Left forelimb (tissue), 1 donor: Measurements from ENCODE around the gene TRIM24.
"Not testable (repeated sequence)": the region's sequence is repeated elsewhere in the genome, so short reads cannot be mapped to it uniquely, and the experiment has no call there.

Experiments used
- DNase-seq: peaks from one replicate; pipeline ENCODE4 v3.0.0-alpha.2; 2018; ENCODE audit warnings: low spot score

The TRIM24 gene

DNA sequence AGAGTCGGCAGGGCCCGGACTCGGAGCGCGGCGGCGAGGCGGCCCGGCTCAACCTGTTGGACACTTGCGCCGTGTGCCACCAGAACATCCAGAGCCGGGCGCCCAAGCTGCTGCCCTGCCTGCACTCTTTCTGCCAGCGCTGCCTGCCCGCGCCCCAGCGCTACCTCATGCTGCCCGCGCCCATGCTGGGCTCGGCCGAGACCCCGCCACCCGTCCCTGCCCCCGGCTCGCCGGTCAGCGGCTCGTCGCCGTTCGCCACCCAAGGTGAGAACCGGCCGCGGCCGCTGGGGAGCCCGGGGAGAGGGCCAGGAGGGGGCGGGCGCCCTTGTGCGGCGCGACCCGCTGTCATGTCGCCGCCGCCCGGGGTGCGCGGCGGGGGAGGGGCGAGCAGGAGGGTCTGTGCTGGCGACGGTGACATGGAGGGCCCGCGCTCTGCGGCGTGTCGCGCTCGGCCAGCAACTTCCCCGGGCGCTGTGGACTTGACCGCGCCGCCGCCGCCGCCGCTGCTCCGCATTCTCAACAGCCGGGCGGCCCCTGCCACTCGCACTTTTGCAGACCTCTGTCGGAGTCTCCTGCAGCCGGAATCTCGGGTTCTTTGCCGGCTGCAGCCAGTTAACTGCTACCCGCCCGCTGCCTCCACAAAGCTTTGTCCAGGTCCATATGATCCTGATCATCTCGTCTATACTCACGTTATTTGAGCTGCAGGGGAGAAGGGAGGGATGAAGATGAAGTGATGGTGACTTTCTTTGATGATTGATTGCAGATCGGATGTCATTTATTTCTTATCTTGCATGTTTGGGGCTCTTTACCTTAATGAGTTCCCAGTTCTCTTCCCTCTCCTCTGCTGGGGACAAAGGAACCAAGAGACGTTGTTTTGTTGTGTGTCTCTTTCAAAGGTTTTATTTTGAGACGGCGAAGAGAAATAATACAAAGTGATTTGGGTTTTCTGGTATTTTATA lies 869 bp downstream of the TRIM24 start:
- peak; percentile 78 for DNase-seq

DNA sequence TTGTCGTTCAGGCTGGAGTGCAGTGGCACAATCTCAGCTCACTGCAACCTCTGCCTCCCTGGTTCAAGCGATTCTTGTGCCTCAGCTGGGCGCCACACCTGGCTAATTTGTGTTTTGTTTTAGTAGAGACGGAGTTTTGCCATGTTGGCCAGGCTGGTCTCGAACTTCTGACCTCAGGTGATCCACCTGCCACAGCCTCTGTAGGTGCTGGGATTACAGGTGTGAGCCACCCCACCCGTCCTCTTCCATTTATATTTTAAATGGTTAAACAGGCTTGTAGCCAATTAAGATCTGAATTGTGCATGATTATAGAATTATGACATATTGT lies 3.2 kb downstream of the TRIM24 start:
- DNase-seq, result not testable (repeated sequence)

DNA sequence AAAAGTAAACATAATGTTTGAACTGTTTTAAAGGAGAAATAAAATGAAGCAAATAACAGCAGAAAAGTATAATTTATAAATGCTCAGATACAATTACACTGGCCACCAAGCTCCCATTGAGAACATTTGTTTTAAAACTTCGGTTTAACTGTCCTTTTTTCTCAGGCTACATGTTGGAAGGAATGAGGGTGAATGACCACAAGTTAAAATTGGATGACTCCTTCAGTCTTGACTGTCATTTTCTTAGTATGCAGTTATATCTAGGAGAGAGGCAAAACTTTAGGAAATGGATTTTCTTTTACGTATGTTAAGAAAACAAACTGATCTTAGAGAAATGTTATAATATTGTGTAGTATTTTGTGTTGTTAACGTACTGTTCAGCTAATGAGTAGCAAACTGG lies 5.0 kb downstream of the TRIM24 start:
- DNase-seq, result no peak

DNA sequence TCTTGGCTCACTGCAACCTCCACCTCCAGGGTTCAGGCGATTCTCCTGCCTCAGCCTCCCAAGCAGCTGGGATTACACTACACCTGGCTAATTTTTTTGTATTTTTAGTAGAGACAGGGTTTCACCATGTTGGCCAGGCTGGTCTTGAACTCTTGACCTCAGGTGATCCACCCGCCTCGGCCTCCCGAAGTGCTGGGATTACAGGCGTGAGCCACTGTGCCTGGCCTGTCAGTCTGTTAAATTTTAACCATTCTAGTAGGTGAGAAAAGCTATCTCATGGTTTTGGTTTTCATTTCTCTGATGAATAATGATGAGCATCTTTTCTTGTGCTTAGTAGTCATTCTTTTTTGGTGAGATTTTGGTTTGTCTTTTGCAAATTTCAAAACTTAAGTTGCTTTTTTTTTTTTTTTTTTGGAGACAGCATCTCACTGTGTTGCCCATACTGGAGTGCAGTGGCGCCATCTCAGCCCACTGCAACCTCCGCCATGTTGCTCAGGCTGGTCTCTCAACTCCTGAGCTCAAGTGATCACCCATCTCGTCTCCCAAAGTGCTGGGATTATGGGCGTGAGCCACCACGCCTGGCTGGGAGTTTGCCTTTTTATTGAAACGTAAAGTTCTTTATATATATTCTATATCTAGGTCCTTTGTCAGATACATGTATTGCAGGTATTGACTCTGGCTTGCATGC lies 6.2 kb downstream of the TRIM24 start:
- DNase-seq, result not testable (repeated sequence)

DNA sequence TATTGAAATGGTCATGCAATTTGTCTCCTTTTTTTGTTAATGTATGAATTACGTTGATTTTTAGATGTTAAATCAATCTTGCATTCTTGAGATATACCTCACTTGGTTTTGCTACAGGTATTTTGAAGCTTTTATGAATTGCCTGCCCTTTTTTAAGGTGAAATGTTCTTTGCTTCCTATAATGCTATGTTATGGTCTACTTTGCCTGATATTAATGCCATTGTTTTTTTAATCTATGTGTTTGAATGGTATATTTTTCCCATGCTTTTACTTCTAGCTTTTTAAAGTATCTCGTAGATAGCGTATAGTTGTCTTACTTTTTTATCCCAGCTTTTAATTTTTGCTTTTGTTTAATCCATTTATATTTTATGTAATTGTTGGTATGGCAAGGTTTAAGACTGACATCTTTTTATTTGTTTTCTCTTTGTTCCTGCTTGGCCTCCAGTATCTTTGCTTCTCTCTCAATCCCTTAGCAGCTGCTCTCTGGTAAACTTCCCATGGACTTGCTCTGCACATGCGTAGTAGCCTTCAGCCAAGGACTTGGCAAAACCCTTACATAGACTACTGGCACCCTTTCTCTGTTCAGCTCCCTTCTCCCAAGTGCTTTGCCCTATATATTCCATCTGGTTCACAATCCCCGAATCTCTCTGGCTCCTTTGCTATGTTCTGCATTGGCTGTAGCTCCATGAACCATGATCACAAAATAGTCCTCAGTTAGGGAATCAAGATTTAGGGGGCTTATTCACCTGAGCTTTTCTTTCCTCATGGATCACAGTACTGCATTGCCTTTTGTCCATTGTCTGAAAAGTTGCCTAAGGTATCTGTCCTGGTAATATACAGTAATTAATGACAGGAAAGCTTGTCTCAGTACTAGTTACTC lies 8.4 kb downstream of the TRIM24 start:
- DNase-seq, result no peak

DNA sequence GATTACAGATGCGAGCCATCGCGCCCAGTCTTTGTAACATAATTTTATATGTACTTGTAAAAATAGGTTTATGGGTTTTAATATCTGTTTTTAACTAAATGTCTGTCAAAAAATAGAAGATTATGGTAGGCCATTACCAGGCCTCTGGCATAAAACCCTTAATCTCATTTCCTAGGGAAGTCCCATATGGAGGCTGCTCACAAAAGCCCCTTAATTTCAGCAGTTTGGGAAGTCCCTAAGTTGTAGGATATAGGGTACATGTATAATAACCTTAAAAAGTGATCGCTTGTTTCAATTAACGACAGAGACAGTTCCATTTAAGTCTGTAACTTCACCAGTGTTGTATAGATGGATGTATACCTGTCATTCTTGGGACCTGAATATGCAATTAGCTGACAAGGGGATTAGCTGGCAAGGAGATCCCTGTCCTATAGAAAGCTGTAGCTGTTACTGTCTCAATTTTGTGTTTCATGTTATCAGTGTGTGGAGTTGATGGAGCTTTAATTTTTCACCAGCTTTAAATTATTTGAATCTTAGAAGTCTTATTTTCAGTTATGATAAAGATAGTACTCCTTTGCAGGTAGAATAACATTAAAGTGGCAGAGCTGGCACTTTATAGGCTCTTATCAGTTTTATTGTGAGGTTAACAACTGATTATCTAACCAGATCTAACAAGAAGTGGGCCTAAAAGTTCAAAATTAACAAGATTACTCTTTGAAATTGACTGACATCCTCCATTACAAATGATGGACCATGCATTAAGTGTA lies 10.5 kb downstream of the TRIM24 start:
- DNase-seq, result no peak

DNA sequence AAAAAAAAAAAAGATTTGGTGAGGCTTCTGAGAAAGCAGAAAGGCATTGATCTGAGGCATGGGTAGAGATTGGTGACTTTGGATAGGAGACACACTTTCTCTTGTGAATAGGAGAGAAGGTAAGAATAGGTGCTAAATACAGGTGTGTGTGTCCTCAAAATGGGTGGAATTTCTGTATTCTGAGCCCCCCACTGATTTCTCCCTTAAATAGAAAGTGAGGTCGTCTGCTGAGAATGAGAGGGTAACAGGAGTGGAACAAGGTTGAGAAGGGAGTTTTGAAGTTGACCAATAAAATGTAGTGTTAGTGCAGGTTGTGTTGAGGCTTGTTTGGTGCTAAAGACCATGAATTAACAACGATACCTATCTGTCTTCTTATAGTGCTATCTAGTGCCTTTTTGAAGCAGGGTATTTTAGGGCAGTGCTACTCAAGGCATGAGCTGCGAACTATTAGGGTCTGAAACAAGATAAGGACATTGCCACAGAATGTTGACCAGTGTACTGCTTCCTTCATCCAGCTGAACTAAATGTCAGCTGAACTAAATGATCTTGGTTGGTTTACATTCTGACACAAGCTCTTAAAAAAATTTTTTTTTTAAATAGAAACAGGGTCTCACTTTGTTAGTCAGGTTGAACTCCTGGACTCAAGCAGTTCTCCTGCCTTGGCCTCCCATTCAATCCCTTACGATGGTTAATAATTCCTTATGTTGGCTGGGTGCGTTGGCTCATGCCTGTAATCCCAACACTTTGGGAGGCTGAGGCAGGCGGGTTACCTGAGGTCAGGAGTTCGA lies 12.4 kb downstream of the TRIM24 start:
- DNase-seq, result no peak

DNA sequence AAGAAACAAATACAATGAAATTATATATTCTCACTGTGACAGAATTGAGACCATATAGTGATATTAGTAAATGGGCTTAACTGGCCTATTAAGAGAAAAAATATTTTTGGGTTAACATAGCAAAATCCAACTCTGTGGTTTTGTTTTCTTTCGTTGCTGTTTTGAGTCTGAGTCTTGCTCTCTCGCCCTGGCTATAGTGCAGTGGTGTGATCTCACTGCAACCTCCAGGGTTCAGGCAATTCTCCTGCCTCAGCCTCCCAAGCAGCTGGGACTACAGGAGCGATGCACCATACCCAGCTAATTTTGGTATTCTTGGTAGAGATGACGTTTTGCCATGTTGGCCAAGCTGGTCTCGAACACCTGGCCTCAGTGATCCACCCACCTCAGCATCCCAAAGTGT lies 15.3 kb downstream of the TRIM24 start:
- no peak for DNase-seq

DNA sequence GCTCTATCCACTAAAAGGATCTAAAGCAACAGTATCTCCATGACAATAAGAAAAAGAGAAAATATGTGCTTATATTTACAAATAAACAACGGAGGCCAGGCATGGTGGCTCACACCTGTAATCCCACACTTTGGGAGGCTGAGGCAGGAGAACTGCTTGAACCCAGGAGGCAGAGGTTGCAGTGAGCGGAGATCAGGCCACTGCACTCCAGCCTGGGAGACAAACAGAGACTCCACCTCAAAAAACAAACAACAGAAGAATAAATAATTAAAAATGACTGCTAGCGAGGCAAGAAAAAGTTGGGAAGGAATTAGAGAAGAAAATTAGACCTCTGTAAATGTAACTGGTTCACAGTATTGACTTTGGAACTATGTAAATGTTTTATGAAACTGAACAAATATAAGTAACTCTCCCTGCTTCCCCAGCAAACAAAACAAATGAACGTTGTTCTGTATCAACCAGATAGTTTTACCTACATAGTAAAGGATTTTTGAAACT lies 17.1 kb downstream of the TRIM24 start:
- no peak for DNase-seq

DNA sequence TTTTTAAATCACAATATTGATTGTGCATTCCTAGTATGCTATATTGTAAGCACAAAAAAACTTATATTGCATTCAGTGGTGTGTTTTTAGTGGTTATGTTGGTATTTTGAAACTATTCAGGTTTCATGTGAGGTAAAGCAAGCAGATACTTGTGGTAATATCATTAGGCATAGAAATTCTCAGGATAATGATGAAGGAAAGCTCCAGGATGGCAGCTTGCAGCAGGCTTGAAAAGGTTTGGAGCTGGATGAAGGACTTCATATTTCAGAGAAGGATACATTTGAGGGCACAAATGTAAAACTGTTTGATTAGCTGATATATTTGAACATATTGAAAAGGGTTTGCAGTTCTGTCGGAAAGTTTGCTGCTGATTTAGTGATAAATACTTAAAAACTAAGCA lies 17.5 kb downstream of the TRIM24 start:
- no peak for DNase-seq

DNA sequence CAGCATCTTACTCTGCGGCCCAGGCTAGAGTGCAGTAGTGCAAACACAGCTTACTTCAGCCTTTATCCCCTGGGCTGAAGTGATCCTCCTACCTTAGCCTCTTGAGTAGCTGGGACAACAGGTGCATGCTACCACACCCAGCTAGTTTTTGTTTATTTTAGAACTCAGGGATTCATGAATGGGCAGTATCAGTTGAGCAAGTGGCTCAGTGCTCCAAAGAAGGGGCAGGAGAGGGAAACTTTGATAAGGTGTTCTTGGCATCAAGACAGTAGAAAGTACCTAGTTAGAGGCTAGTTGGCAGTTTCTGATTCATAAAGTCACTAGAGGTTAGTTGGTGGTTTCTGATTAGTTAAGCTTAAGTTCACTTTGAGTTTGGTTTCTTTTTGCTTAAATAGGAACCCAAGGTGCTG lies 18.4 kb downstream of the TRIM24 start:
- DNase-seq, result no peak

DNA sequence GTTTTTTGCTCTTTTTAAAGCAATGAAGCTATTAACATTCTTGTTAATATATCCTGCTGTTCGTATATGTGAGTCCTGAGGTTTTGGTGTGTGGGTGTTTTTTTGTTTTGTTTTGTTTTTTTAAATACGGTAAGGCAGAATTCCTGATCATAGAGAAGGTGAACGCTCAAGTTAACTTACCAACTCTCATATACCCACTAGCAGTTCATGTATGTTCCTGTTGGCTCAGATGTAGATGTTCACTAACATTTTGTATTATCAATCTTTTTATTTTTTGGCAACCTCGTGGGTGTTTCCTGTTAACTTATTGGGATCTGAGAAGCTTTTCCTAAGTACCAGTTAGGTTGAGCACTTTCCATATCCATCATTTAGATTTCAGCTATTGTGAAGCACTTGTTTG lies 20.5 kb downstream of the TRIM24 start:
- DNase-seq, result no peak

DNA sequence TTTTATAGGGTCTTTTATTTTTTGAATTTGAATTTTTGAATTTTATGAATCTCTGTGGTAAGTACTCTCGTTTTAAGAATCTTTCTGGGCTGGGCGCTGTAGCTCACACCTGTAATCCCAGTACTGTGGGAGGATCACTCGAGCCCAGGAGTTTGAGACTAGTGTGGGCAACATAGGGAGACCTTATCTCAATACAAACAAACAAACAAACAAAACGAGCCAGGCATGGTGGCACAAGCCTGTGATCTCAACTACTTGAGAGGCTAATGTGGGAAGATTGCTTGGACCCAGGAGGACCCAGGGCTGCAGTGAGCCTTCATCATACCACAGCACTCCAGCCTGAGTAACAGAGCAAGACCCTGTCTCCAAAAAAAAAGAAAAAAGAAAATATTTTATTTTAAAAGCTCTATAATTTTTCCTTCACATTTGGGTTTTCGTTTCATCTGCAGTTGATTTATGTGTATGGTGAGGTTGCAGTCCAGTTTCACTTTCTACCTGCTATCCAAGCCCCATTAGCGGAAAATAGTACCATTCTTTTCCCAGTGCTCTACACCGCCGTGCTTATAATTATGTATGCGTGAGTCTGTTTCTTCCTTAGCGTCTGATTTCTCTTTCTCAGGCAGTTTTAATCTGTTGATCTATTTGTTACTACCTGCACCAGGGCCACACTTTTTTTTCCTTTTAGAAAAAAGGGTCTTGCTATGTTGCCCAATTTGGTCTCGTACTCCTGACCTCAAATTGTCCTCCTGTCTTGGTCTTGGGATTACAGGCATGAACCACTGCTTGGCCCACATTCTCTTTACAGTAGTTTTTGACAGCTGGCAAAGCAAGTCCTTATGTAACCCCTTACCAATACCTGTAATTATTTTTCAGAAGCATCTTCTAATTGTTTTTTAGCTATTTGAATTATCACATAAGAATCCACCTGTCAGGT lies 21.7 kb downstream of the TRIM24 start:
- no peak for DNase-seq

DNA sequence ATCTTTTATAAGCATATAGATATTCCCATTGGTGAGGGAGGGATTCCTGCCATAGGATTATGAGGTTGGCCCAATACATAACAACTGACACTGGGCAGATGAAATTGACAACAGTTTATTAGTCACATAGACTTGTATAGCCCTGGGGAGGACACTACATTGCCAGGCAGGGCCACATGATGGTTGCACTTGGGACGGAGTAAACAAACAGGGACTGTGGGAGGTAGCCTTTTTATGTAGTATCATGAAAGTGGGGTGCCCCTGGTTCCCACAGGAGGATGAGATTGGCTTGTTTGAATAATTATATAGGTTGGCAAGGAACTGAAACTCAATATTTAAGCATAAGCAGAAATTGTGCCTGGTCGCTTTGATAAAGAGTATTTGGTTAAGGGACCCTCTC lies 23.5 kb downstream of the TRIM24 start:
- DNase-seq, result no peak

DNA sequence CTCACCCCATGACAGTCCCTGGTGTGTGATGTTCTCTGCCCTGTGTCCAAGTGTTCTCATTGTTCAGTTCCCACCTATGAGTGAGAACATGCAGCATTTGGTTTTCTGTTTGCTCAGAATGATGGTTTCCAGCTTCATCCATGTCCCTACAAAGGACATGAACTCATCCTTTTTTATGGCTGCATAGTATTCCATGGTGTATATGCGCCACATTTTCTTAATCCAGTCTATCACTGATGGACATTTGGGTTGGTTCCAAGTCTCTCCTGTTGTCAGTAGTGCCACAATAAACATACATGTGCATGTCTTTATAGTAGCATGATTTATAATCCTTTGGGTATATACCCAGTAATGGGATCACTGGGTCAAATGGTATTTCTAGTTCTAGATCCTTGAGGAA lies 25.4 kb downstream of the TRIM24 start:
- not testable (repeated sequence) for DNase-seq

DNA sequence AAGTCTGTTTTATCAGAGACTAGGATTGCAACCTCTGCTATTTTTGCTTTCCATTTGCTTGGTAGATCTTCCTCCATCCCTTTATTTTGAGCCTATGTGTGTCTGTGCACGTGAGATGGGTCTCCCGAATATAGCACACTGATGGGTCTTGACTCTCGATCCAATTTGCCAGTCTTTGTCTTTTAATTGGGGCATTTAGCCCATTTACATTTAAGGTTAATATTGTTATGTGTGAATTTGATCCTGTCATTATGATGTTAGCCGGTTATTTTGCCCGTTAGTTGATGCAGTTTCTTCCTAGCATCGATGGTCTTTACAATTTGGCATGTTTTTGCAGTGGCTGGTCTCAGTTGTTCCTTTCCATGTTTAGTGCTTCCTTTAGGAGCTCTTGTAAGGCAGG lies 29.1 kb downstream of the TRIM24 start:
- DNase-seq, result not testable (repeated sequence)

DNA sequence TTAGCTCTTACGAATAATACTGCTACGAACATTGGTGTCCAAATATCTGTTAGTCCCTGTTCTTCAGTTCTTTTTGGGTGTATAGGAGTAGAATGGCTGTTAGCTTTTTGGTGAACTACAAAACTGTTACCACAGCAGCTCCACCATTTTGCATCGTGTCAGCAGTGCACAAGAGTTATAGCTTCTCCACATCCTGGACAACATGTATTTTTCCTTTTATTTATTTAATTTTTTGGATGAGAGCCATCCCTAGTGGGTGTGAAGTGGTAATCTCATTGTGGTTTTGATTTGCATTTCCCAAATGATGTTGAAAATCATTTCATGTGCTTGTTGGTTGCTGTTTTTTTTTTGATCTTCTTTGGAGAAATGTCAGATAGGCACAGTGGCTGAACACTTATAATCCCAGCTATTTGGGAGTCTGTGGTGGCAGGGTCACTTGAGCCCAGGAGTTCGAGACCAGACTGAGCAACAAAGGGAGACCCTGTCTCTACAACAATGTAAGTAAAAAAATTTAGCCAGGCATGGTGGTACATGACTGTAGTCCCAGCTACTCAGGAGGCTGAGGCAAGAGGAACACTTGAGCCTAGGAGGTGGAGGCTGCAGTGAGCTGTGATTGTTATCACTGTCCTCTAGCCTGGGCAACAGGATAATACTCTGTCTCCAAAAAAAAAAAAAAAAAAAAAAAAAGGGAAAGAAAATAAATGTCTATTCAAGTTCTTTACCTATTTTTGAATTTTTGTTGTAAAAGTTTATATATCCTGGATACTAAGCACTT lies 31.7 kb downstream of the TRIM24 start:
- no peak for DNase-seq

DNA sequence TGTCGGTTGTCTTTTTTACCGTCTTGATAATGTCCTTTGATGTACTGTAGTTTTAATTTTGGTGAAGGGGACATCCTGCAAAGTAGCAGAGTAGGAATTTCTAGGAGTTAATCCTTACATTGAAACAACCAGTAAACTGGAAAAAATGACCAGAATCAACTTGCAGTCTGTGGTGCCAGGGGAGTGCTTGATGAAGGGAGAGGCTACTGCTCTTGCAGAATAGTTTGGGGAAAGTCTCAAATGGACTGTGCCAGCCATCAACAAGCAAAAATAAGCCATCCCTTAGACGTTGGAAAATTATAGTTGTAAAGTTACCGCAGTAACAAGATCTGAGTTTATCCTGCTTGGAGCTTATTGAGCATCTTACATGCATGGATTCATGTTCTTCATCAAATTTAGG lies 32.4 kb downstream of the TRIM24 start:
- DNase-seq, result no peak

DNA sequence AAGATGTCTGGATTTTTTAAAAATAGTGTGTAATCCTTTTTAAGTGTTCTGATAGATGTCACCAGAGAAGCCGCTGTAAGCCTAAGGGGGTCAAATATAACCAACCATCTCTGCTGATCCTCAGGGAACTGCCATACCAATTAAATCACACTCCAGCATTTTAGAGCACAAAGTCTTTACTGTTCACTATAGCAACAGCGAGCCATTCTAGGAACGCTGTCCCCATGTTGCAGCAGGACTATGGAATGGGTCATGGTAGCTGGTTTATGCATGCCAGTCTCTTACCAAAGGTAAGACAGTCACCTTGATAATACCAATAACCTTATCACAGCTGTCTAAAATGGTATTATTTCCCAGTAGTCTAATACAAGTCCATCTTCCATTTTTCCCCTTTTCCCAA lies 33.5 kb downstream of the TRIM24 start:
- DNase-seq, result no peak
